GM23338 (cell line): ENCODE data around the gene HGS. TPM values are rescaled to one million over a fixed set of nuclear protein-coding genes. Genes with fewer than 3 reads are reported as not detected.

ENCODE experiments used
- ATAC-seq: fragments of 200-7000 bp; cut with Tn5 transposase; 3 replicates; pipeline ENCODE4 v1.9.1; 2020
- DNase-seq: peaks from one replicate; pipeline ENCODE4 v3.0.0-alpha.2; 2015; ENCODE audit warnings: low spot score
- H2AFZ ChIP-seq: fragments of 200-600 bp; sonication (generic); 2 replicates; pipeline ENCODE4 v1.8.0; 2016; ENCODE audit warnings: antibody characterized with exemption, mild to moderate bottlenecking, moderate library complexity
- H3F3A ChIP-seq: fragments of 200-600 bp; sonication (generic); replicated peaks from 2 replicates; pipeline ENCODE4 v1.8.0; 2017; ENCODE audit warnings: antibody characterized with exemption, mixed run types, low read depth
- H3K27ac ChIP-seq: fragments of 200-600 bp; sonication (generic); 2 replicates; pipeline ENCODE4 v1.6.1; 2016; ENCODE audit warnings: low read depth
- H3K27me3 ChIP-seq: fragments of 200-600 bp; sonication (generic); 2 replicates; pipeline ENCODE4 v1.8.0; 2016; ENCODE audit warnings: mild to moderate bottlenecking, mixed run types, moderate library complexity; ENCODE audit not compliant: insufficient read depth
- H3K36me3 ChIP-seq: fragments of 200-600 bp; sonication (generic); 2 replicates; pipeline ENCODE4 v1.8.0; 2016; ENCODE audit warnings: mild to moderate bottlenecking; ENCODE audit not compliant: insufficient read depth
- H3K4me1 ChIP-seq: fragments of 200-600 bp; sonication (generic); 2 replicates; pipeline ENCODE4 v1.8.0; 2016; ENCODE audit warnings: mild to moderate bottlenecking, moderate library complexity; ENCODE audit not compliant: insufficient read depth
- H3K4me2 ChIP-seq: fragments of 200-600 bp; sonication (generic); 2 replicates; pipeline ENCODE4 v1.7.1; 2017; ENCODE audit warnings: mixed run types
- H3K4me3 ChIP-seq: fragments of 200-600 bp; sonication (generic); 2 replicates; pipeline ENCODE4 v1.6.1; 2016; ENCODE audit warnings: mixed run types
- H3K79me2 ChIP-seq: fragments of 200-600 bp; sonication (generic); replicated peaks from 2 replicates; pipeline ENCODE4 v1.8.0; 2017; ENCODE audit warnings: mild to moderate bottlenecking; ENCODE audit not compliant: insufficient read depth
- H3K9me2 ChIP-seq: fragments of 200-600 bp; sonication (generic); 2 replicates; pipeline ENCODE4 v1.8.0; 2017; ENCODE audit not compliant: insufficient read depth
- H4K20me1 ChIP-seq: fragments of 200-600 bp; sonication (generic); replicated peaks from 2 replicates; pipeline ENCODE4 v1.8.0; 2017; ENCODE audit warnings: mild to moderate bottlenecking; ENCODE audit not compliant: insufficient read depth
- H3K27ac Mint-ChIP-seq: 2 replicates; pipeline ENCODE4 v1.8.0; 2020; ENCODE audit warnings: inconsistent platforms, mild to moderate bottlenecking, moderate library complexity, mixed read lengths
- H3K27me3 Mint-ChIP-seq: 3 replicates; pipeline ENCODE4 v1.8.0; 2022; ENCODE audit warnings: low read depth, mild to moderate bottlenecking, moderate library complexity, mixed read lengths, inconsistent platforms; ENCODE audit not compliant: insufficient read depth, poor library complexity
- H3K36me3 Mint-ChIP-seq: 3 replicates; pipeline ENCODE4 v1.8.0; 2021; ENCODE audit warnings: low read depth, mild to moderate bottlenecking, inconsistent platforms, moderate library complexity, mixed read lengths
- H3K4me1 Mint-ChIP-seq: 3 replicates; pipeline ENCODE4 v1.8.0; 2020; ENCODE audit warnings: mild to moderate bottlenecking, inconsistent platforms, mixed read lengths
- H3K4me3 Mint-ChIP-seq: 3 replicates; pipeline ENCODE4 v1.8.0; 2021; ENCODE audit warnings: moderate library complexity, mild to moderate bottlenecking, inconsistent platforms, mixed read lengths
- H3K9me3 Mint-ChIP-seq: 3 replicates; pipeline ENCODE4 v1.8.0; 2020; ENCODE audit warnings: moderate library complexity, mild to moderate bottlenecking, inconsistent platforms, mixed read lengths
- CREB1 ChIP-seq: fragments of 250-450 bp; sonication (Bioruptor Pico); IDR thresholded peaks from 2 replicates; pipeline ENCODE4 v1.5.0; 2020; ENCODE audit warnings: low read depth, mild to moderate bottlenecking, moderate library complexity
- EZH2 ChIP-seq: fragments of 200-600 bp; sonication (generic); IDR thresholded peaks from one replicate; pipeline ENCODE4 v1.8.0; 2017; ENCODE audit warnings: antibody characterized with exemption, mild to moderate bottlenecking, low read depth; ENCODE audit not compliant: unreplicated experiment
- EZH2phosphoT487 ChIP-seq: fragments of 200-600 bp; sonication (generic); IDR thresholded peaks from one replicate; pipeline ENCODE4 v1.8.1; 2018; ENCODE audit warnings: antibody characterized with exemption; ENCODE audit not compliant: unreplicated experiment
- JUNB ChIP-seq: IDR thresholded peaks from one replicate; pipeline ENCODE4 v1.6.1; 2016; ENCODE audit warnings: antibody characterized with exemption; ENCODE audit not compliant: unreplicated experiment
- NANOG ChIP-seq: IDR thresholded peaks from 2 replicates; pipeline ENCODE4 v1.6.1; 2016; ENCODE audit warnings: antibody characterized with exemption, borderline replicate concordance
- POLR2AphosphoS5 ChIP-seq: IDR thresholded peaks from 2 replicates; pipeline ENCODE4 v1.6.1; 2016; ENCODE audit warnings: antibody characterized with exemption, low read depth
- STAT1 ChIP-seq: IDR thresholded peaks from one replicate; pipeline ENCODE4 v1.6.1; 2016; ENCODE audit warnings: antibody characterized with exemption; ENCODE audit not compliant: unreplicated experiment
- ZNF114 ChIP-seq: fragments of 250-450 bp; sonication (Bioruptor Pico); IDR thresholded peaks from 2 replicates; pipeline ENCODE4 v1.5.0; 2020; ENCODE audit warnings: mild to moderate bottlenecking, moderate library complexity
- ZNF331 ChIP-seq: fragments of 250-450 bp; sonication (Bioruptor Pico); IDR thresholded peaks from 2 replicates; pipeline ENCODE4 v1.5.0; 2020; ENCODE audit warnings: low read depth, mild to moderate bottlenecking, moderate library complexity
- polyA plus RNA-seq: library from polyadenylated mRNA; unstranded; fragments of >200 nt; fragmentation: Nextera tagmentation; extraction: Ambion mirVana; gene quantifications from 2 replicates; pipeline ENCODE4 v1.2.1, GENCODE V29; 2016
- total RNA-seq: library from RNA; depleted of rRNA; stranded (reverse); fragments of >200 nt; shearing (Covaris generic); gene quantifications from 2 replicates; pipeline ENCODE4 v1.2.3, GENCODE V29; 2014
- TF ChIP-seq, protein P1 (sequence below), 2 experiments: fragments of 200-600 bp in 1 of 2; sonication (generic) in 1 of 2; conservative IDR thresholded peaks; 2 replicates each; pipeline versions ENCODE4 v1.5.1 to v1.6.1; 2016 to 2017; ENCODE audit warnings: antibody characterized with exemption in 2 of 2, low read depth in 2 of 2, mild to moderate bottlenecking in 2 of 2, moderate library complexity in 1 of 2
- TF ChIP-seq, protein P2 (sequence below): fragments of 250-450 bp; sonication (Bioruptor Pico); IDR thresholded peaks from 2 replicates; pipeline ENCODE4 v1.5.0; 2020; ENCODE audit warnings: mild to moderate bottlenecking, moderate library complexity
- TF ChIP-seq, protein P3 (sequence below): IDR thresholded peaks from one replicate; pipeline ENCODE4 v1.6.1; 2018; ENCODE audit warnings: antibody characterized with exemption; ENCODE audit not compliant: unreplicated experiment
- TF ChIP-seq, protein P4 (sequence below): IDR thresholded peaks from 2 replicates; pipeline ENCODE4 v1.6.1; 2016; ENCODE audit warnings: antibody characterized with exemption

HGS gene
- total and polyA plus RNA-seq, 2 experiments from 2014 or later = 59.0 to 90.2 TPM

DNA sequence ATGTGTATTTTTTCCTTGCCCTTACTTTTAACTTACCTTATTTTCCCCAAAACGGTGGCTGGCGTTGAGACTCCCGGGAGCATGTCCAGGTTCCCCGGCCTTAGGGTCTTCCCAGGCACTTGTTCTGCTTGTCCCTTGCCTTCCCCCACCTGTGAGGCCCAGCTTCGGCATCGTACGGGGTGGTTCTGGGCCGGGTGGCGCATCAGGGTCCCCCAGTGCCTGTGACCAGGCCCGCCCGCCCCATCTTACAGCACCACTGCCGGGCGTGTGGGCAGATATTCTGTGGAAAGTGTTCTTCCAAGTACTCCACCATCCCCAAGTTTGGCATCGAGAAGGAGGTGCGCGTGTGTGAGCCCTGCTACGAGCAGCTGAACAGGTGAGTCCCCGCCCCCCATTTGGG is 7.4 kb downstream of the HGS start:
- Histone ChIP-seq H3F3A (no peaks in the 10 kb centered on the region; the same call in 1 of the 2 replicates), H3K27me3 (no peaks in the 10 kb centered on the region), H4K20me1 (peaks cover 1% of the 10 kb centered on the region; the same call in 1 of the 2 replicates), H3K27ac (no peak overlapping the region), H3K9me2 (no peaks in the 10 kb centered on the region), H2AFZ (no peak overlapping the region), H3K4me2 (no peak overlapping the region), H3K4me3 (no peak overlapping the region), H3K36me3 (no peaks in the 10 kb centered on the region), H3K79me2 (peaks cover under 1% of the 10 kb centered on the region; the same call in 1 of the 2 replicates), H3K4me1 (no peaks in the 10 kb centered on the region)
- peaks cover 8% of the 10 kb centered on the region for H3K27me3 Mint-ChIP-seq
- no peaks in the 10 kb centered on the region; the same call in 2 of the 3 replicates for H3K4me1 Mint-ChIP-seq
- no peak for ATAC-seq
- H3K36me3 Mint-ChIP-seq = peaks cover 47% of the 10 kb centered on the region
- no peak for DNase-seq
- H3K9me3 Mint-ChIP-seq = no peaks in the 10 kb centered on the region; the same call in 2 of the 3 replicates
- TF ChIP-seq, protein P1, sequence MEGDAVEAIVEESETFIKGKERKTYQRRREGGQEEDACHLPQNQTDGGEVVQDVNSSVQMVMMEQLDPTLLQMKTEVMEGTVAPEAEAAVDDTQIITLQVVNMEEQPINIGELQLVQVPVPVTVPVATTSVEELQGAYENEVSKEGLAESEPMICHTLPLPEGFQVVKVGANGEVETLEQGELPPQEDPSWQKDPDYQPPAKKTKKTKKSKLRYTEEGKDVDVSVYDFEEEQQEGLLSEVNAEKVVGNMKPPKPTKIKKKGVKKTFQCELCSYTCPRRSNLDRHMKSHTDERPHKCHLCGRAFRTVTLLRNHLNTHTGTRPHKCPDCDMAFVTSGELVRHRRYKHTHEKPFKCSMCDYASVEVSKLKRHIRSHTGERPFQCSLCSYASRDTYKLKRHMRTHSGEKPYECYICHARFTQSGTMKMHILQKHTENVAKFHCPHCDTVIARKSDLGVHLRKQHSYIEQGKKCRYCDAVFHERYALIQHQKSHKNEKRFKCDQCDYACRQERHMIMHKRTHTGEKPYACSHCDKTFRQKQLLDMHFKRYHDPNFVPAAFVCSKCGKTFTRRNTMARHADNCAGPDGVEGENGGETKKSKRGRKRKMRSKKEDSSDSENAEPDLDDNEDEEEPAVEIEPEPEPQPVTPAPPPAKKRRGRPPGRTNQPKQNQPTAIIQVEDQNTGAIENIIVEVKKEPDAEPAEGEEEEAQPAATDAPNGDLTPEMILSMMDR (conservative IDR thresholded peaks at IDR 0.05; ENCODE audit: low read depth in 2 of 2) = no peak
- TF ChIP-seq, protein P2, sequence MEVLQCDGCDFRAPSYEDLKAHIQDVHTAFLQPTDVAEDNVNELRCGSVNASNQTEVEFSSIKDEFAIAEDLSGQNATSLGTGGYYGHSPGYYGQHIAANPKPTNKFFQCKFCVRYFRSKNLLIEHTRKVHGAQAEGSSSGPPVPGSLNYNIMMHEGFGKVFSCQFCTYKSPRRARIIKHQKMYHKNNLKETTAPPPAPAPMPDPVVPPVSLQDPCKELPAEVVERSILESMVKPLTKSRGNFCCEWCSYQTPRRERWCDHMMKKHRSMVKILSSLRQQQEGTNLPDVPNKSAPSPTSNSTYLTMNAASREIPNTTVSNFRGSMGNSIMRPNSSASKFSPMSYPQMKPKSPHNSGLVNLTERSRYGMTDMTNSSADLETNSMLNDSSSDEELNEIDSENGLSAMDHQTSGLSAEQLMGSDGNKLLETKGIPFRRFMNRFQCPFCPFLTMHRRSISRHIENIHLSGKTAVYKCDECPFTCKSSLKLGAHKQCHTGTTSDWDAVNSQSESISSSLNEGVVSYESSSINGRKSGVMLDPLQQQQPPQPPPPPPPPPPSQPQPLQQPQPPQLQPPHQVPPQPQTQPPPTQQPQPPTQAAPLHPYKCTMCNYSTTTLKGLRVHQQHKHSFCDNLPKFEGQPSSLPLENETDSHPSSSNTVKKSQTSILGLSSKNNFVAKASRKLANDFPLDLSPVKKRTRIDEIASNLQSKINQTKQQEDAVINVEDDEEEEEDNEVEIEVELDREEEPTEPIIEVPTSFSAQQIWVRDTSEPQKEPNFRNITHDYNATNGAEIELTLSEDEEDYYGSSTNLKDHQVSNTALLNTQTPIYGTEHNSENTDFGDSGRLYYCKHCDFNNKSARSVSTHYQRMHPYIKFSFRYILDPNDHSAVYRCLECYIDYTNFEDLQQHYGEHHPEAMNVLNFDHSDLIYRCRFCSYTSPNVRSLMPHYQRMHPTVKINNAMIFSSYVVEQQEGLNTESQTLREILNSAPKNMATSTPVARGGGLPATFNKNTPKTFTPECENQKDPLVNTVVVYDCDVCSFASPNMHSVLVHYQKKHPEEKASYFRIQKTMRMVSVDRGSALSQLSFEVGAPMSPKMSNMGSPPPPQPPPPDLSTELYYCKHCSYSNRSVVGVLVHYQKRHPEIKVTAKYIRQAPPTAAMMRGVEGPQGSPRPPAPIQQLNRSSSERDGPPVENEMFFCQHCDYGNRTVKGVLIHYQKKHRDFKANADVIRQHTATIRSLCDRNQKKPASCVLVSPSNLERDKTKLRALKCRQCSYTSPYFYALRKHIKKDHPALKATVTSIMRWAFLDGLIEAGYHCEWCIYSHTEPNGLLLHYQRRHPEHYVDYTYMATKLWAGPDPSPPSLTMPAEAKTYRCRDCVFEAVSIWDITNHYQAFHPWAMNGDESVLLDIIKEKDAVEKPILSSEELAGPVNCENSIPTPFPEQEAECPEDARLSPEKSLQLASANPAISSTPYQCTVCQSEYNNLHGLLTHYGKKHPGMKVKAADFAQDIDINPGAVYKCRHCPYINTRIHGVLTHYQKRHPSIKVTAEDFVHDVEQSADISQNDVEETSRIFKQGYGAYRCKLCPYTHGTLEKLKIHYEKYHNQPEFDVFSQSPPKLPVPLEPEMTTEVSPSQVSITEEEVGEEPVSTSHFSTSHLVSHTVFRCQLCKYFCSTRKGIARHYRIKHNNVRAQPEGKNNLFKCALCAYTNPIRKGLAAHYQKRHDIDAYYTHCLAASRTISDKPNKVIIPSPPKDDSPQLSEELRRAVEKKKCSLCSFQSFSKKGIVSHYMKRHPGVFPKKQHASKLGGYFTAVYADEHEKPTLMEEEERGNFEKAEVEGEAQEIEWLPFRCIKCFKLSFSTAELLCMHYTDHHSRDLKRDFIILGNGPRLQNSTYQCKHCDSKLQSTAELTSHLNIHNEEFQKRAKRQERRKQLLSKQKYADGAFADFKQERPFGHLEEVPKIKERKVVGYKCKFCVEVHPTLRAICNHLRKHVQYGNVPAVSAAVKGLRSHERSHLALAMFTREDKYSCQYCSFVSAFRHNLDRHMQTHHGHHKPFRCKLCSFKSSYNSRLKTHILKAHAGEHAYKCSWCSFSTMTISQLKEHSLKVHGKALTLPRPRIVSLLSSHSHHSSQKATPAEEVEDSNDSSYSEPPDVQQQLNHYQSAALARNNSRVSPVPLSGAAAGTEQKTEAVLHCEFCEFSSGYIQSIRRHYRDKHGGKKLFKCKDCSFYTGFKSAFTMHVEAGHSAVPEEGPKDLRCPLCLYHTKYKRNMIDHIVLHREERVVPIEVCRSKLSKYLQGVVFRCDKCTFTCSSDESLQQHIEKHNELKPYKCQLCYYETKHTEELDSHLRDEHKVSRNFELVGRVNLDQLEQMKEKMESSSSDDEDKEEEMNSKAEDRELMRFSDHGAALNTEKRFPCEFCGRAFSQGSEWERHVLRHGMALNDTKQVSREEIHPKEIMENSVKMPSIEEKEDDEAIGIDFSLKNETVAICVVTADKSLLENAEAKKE (CRISPR knock-in tag) = no peak
- TF ChIP-seq, protein P3, sequence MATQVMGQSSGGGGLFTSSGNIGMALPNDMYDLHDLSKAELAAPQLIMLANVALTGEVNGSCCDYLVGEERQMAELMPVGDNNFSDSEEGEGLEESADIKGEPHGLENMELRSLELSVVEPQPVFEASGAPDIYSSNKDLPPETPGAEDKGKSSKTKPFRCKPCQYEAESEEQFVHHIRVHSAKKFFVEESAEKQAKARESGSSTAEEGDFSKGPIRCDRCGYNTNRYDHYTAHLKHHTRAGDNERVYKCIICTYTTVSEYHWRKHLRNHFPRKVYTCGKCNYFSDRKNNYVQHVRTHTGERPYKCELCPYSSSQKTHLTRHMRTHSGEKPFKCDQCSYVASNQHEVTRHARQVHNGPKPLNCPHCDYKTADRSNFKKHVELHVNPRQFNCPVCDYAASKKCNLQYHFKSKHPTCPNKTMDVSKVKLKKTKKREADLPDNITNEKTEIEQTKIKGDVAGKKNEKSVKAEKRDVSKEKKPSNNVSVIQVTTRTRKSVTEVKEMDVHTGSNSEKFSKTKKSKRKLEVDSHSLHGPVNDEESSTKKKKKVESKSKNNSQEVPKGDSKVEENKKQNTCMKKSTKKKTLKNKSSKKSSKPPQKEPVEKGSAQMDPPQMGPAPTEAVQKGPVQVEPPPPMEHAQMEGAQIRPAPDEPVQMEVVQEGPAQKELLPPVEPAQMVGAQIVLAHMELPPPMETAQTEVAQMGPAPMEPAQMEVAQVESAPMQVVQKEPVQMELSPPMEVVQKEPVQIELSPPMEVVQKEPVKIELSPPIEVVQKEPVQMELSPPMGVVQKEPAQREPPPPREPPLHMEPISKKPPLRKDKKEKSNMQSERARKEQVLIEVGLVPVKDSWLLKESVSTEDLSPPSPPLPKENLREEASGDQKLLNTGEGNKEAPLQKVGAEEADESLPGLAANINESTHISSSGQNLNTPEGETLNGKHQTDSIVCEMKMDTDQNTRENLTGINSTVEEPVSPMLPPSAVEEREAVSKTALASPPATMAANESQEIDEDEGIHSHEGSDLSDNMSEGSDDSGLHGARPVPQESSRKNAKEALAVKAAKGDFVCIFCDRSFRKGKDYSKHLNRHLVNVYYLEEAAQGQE = no peak
- TF ChIP-seq CREB1 (CRISPR knock-in tag) (no peak), POLR2AphosphoS5 (no peak), STAT1 (no peak), ZNF114 (CRISPR knock-in tag) (no peak), EZH2 (no peak), JUNB (no peak), NANOG (no peak), ZNF331 (CRISPR knock-in tag) (no peak), EZH2phosphoT487 (no peak)
- TF ChIP-seq, protein P4, sequence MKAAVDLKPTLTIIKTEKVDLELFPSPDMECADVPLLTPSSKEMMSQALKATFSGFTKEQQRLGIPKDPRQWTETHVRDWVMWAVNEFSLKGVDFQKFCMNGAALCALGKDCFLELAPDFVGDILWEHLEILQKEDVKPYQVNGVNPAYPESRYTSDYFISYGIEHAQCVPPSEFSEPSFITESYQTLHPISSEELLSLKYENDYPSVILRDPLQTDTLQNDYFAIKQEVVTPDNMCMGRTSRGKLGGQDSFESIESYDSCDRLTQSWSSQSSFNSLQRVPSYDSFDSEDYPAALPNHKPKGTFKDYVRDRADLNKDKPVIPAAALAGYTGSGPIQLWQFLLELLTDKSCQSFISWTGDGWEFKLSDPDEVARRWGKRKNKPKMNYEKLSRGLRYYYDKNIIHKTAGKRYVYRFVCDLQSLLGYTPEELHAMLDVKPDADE = no peak
- H3K4me3 Mint-ChIP-seq = no peak overlapping the region
- no peak overlapping the region for H3K27ac Mint-ChIP-seq
